Vagina (tissue), 2 donors: ENCODE data around the gene C16orf92.

Source experiments
- POLR2A ChIP-seq, 2 donors: fragments of 450-650 bp; IDR thresholded peaks; one replicate each; pipeline ENCODE4 v1.6.1; 2017; ENCODE audit warnings: antibody characterized with exemption in 2 of 2, mild to moderate bottlenecking in 2 of 2, moderate library complexity in 2 of 2
- POLR2AphosphoS5 ChIP-seq, 2 donors: sonication (generic); formaldehyde crosslinking; IDR thresholded peaks; one replicate each; pipeline ENCODE4 v1.9.0; 2017; ENCODE audit warnings: antibody characterized with exemption in 2 of 2, mild to moderate bottlenecking in 2 of 2, low read depth in 1 of 2; ENCODE audit not compliant: insufficient read depth in 1 of 2
- TF ChIP-seq, protein P1 (sequence below), 3 experiments: fragments of 450-650 bp in 2 of 3; fragments of 200-600 bp in 1 of 3; sonication (generic) in 1 of 3; IDR thresholded peaks; one replicate each; pipeline ENCODE4 v1.5.1; 2017 to 2019; ENCODE audit warnings: antibody characterized with exemption in 3 of 3, mild to moderate bottlenecking in 2 of 3, moderate library complexity in 2 of 3

GRCh38 chr16:30026449-30026848 lies 3.5 kb downstream of the C16orf92 start:
- TF ChIP-seq POLR2A (IDR thresholded peaks at IDR 0.05): no peak
- no peak for TF ChIP-seq POLR2AphosphoS5 (IDR thresholded peaks at IDR 0.05; ENCODE audit: insufficient read depth in 1 of 2, low read depth in 1 of 2)
- TF ChIP-seq, protein P1, sequence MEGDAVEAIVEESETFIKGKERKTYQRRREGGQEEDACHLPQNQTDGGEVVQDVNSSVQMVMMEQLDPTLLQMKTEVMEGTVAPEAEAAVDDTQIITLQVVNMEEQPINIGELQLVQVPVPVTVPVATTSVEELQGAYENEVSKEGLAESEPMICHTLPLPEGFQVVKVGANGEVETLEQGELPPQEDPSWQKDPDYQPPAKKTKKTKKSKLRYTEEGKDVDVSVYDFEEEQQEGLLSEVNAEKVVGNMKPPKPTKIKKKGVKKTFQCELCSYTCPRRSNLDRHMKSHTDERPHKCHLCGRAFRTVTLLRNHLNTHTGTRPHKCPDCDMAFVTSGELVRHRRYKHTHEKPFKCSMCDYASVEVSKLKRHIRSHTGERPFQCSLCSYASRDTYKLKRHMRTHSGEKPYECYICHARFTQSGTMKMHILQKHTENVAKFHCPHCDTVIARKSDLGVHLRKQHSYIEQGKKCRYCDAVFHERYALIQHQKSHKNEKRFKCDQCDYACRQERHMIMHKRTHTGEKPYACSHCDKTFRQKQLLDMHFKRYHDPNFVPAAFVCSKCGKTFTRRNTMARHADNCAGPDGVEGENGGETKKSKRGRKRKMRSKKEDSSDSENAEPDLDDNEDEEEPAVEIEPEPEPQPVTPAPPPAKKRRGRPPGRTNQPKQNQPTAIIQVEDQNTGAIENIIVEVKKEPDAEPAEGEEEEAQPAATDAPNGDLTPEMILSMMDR (IDR thresholded peaks at IDR 0.05): no peak
